ENCODE results near the gene INPP5B.
"Not testable (repeated sequence)": the region's sequence is repeated elsewhere in the genome, so short reads cannot be mapped to it uniquely, and the experiment has no call there.

Gene INPP5B

DNA sequence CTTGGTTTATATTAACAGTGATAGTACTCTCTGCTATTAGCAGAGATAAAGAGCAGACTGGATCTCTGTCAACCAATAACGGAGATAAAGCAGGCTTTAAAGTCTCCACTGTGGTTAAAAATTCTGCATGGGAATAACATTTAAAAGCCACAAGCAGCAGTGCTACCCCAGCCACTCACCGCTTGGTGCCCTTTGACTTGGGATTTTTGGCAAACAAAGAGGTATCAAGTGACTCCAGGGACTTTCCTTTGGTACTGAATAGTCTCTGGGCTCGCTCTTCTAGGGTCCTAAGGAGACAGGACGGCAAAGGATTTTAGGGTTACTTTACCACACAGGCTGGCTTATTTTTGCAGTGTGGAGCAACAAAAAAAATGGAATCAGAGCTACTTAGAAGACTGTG is 31.7 kb upstream of the INPP5B start:
- no peaks in the 10 kb centered on the region for H3K27me3 ChIP-seq (ENCODE audit: insufficient read depth, low read length, poor library complexity, severe bottlenecking)
- H4K20me1 ChIP-seq (ENCODE audit: insufficient read depth, low read length, poor library complexity, severe bottlenecking) = no peaks in the 10 kb centered on the region
- H3K4me3 ChIP-seq (ENCODE audit: low read length, poor library complexity, severe bottlenecking) = no peak overlapping the region
- no peak overlapping the region for H3K9ac ChIP-seq (ENCODE audit: low read depth, low read length, poor library complexity, severe bottlenecking)
- no peaks in the 10 kb centered on the region for H3K9me2 ChIP-seq (replicated peaks; ENCODE audit: low read depth, low read length)
- no peaks in the 10 kb centered on the region for H3K79me2 ChIP-seq (ENCODE audit: insufficient read depth, low read length)
- H3K9me3 ChIP-seq (ENCODE audit: insufficient read depth, low read depth, low read length) = no peaks in the 10 kb centered on the region
- no peaks in the 10 kb centered on the region for H3K4me1 ChIP-seq (ENCODE audit: insufficient read depth, low read length, poor library complexity, severe bottlenecking)
- no peak overlapping the region for H2AFZ ChIP-seq (ENCODE audit: low read length)
- peaks cover 75% of the 10 kb centered on the region for H3K36me3 ChIP-seq (ENCODE audit: insufficient read depth, low read length)
- no peak for TF ChIP-seq EZH2phosphoT487 (IDR thresholded peaks at IDR 0.05; ENCODE audit: borderline replicate concordance)
- TF ChIP-seq, protein P1, sequence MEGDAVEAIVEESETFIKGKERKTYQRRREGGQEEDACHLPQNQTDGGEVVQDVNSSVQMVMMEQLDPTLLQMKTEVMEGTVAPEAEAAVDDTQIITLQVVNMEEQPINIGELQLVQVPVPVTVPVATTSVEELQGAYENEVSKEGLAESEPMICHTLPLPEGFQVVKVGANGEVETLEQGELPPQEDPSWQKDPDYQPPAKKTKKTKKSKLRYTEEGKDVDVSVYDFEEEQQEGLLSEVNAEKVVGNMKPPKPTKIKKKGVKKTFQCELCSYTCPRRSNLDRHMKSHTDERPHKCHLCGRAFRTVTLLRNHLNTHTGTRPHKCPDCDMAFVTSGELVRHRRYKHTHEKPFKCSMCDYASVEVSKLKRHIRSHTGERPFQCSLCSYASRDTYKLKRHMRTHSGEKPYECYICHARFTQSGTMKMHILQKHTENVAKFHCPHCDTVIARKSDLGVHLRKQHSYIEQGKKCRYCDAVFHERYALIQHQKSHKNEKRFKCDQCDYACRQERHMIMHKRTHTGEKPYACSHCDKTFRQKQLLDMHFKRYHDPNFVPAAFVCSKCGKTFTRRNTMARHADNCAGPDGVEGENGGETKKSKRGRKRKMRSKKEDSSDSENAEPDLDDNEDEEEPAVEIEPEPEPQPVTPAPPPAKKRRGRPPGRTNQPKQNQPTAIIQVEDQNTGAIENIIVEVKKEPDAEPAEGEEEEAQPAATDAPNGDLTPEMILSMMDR (conservative IDR thresholded peaks at IDR 0.05; ENCODE audit: low read length) = no peak
- no peaks in the 10 kb centered on the region for H3F3A ChIP-seq (ENCODE audit: low read depth)
- no peak overlapping the region for H3K4me2 ChIP-seq (ENCODE audit: low read depth, low read length, poor library complexity, severe bottlenecking)

DNA sequence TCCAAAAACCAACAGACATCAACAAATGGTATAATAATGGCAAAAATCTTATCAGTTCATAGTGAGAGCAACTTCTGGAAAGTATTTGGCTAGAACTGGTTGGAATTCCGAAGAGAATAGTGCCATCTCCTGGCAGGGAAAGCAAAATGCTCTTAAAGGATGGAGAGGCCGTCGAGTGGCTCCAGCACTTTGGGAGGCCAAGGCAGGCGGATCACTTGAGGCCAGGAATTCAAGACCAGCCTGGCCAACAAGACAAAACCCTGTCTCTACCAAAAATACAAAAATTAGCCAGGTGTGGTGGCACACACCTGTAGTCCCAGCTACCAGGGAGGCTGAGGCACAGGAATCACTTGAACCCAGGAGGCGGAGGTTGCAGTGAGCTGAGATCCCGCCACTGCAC is 28.2 kb upstream of the INPP5B start:
- H3K4me3 ChIP-seq (ENCODE audit: low read length, poor library complexity, severe bottlenecking); H3K4me1 ChIP-seq (ENCODE audit: insufficient read depth, low read length, poor library complexity, severe bottlenecking); H3K9me2 ChIP-seq (replicated peaks; ENCODE audit: low read depth, low read length); H4K20me1 ChIP-seq (ENCODE audit: insufficient read depth, low read length, poor library complexity, severe bottlenecking); H3K4me2 ChIP-seq (ENCODE audit: low read depth, low read length, poor library complexity, severe bottlenecking); H3F3A ChIP-seq (ENCODE audit: low read depth); H3K79me2 ChIP-seq (ENCODE audit: insufficient read depth, low read length); H2AFZ ChIP-seq (ENCODE audit: low read length); H3K27me3 ChIP-seq (ENCODE audit: insufficient read depth, low read length, poor library complexity, severe bottlenecking); H3K9ac ChIP-seq (ENCODE audit: low read depth, low read length, poor library complexity, severe bottlenecking); H3K9me3 ChIP-seq (ENCODE audit: insufficient read depth, low read depth, low read length): not testable (repeated sequence)
- TF ChIP-seq, protein P1 (conservative IDR thresholded peaks at IDR 0.05; ENCODE audit: low read length) = peak; percentile 64
- H3K36me3 ChIP-seq (ENCODE audit: insufficient read depth, low read length) = peaks cover 49% of the 10 kb centered on the region; the same call in 1 of the 2 replicates

DNA sequence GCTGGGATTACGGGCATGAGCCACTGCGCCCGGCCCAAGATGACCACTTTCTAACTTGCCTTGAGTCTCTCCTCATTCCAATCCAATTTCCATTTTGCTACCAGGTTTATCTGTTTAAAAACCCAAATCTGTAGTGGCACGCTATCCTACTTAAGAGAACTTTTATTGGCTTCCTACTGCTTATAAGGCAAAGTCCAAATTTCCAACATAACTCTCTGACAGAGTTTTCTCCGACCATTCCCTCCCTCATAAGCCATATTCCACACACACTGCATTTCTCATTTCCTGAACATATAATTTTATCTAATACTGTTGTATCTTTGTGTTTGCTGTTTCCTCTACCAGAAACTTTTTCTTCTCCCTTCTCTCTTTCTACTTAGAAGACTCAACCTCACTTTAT is 27.7 kb upstream of the INPP5B start:
- Histone ChIP-seq H3K4me2 (ENCODE audit: low read depth, low read length, poor library complexity, severe bottlenecking) (no peak overlapping the region), H3F3A (ENCODE audit: low read depth) (no peaks in the 10 kb centered on the region), H2AFZ (ENCODE audit: low read length) (no peak overlapping the region), H3K9me3 (ENCODE audit: insufficient read depth, low read depth, low read length) (no peaks in the 10 kb centered on the region), H3K4me3 (ENCODE audit: low read length, poor library complexity, severe bottlenecking) (no peak overlapping the region), H3K9me2 (replicated peaks; ENCODE audit: low read depth, low read length) (no peaks in the 10 kb centered on the region), H4K20me1 (ENCODE audit: insufficient read depth, low read length, poor library complexity, severe bottlenecking) (no peaks in the 10 kb centered on the region), H3K79me2 (ENCODE audit: insufficient read depth, low read length) (no peaks in the 10 kb centered on the region), H3K9ac (ENCODE audit: low read depth, low read length, poor library complexity, severe bottlenecking) (no peak overlapping the region), H3K4me1 (ENCODE audit: insufficient read depth, low read length, poor library complexity, severe bottlenecking) (no peaks in the 10 kb centered on the region), H3K36me3 (ENCODE audit: insufficient read depth, low read length) (peaks cover 49% of the 10 kb centered on the region; the same call in 1 of the 2 replicates), H3K27me3 (ENCODE audit: insufficient read depth, low read length, poor library complexity, severe bottlenecking) (no peaks in the 10 kb centered on the region)
- TF ChIP-seq EZH2phosphoT487 (IDR thresholded peaks at IDR 0.05; ENCODE audit: borderline replicate concordance) = no peak
- TF ChIP-seq, protein P1 (conservative IDR thresholded peaks at IDR 0.05; ENCODE audit: low read length) = no peak

DNA sequence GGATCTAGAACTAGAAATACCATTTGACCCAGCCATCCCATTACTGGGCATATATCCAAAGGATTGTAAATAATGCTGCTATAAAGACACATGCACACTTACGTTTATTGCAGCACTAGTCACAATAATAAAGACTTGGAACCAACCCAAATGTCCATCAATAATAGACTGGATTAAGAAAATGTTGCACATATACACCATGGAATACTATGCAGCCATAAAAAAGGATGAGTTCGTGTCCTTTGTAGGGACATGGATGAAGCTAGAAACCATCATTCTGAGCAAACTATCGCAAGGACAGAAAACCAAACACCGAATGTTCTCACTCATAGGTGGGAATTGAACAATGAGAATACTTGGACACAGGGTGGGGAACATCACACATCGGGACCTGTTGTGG is 26.8 kb upstream of the INPP5B start:
- not testable (repeated sequence) for H3K4me2 ChIP-seq (ENCODE audit: low read depth, low read length, poor library complexity, severe bottlenecking); H3K27me3 ChIP-seq (ENCODE audit: insufficient read depth, low read length, poor library complexity, severe bottlenecking); H3K9me3 ChIP-seq (ENCODE audit: insufficient read depth, low read depth, low read length); H3K4me3 ChIP-seq (ENCODE audit: low read length, poor library complexity, severe bottlenecking); H3K79me2 ChIP-seq (ENCODE audit: insufficient read depth, low read length); H3F3A ChIP-seq (ENCODE audit: low read depth); H3K9ac ChIP-seq (ENCODE audit: low read depth, low read length, poor library complexity, severe bottlenecking); H4K20me1 ChIP-seq (ENCODE audit: insufficient read depth, low read length, poor library complexity, severe bottlenecking); H3K4me1 ChIP-seq (ENCODE audit: insufficient read depth, low read length, poor library complexity, severe bottlenecking); H2AFZ ChIP-seq (ENCODE audit: low read length); H3K9me2 ChIP-seq (replicated peaks; ENCODE audit: low read depth, low read length)
- H3K36me3 ChIP-seq (ENCODE audit: insufficient read depth, low read length) = peaks cover 49% of the 10 kb centered on the region; the same call in 1 of the 2 replicates

All from Loucy (cell line).